SK-N-SH (cell line): ENCODE results near the gene ZDHHC11.
"Not testable (repeated sequence)": the region's sequence is repeated elsewhere in the genome, so short reads cannot be mapped to it uniquely, and the experiment has no call there.

ENCODE experiments used
- CHD2 ChIP-seq: fragments of 150-350 bp; IDR thresholded peaks from 2 replicates; pipeline ENCODE4 v1.6.1; 2018; ENCODE audit warnings: low read length; ENCODE audit not compliant: partially characterized antibody
- ELF1 ChIP-seq: IDR thresholded peaks from 2 replicates; pipeline ENCODE4 v1.4.0; 2012
- PBX3 ChIP-seq: IDR thresholded peaks from 2 replicates; pipeline ENCODE4; 2012
- POLR2AphosphoS5 ChIP-seq: IDR thresholded peaks from 2 replicates; pipeline ENCODE4 v1.6.1; 2012; ENCODE audit warnings: low read depth, low read length
- TF ChIP-seq, protein P1 (sequence below): fragments of 150-350 bp; IDR thresholded peaks from 2 replicates; pipeline ENCODE4 v1.6.1; 2017; ENCODE audit warnings: antibody characterized with exemption, low read length, low read depth, borderline replicate concordance

GRCh38 chr5:775595-775960 is 75.2 kb downstream of the ZDHHC11 start:
- TF ChIP-seq POLR2AphosphoS5, ELF1, CHD2, PBX3: not testable (repeated sequence)
- TF ChIP-seq, protein P1, sequence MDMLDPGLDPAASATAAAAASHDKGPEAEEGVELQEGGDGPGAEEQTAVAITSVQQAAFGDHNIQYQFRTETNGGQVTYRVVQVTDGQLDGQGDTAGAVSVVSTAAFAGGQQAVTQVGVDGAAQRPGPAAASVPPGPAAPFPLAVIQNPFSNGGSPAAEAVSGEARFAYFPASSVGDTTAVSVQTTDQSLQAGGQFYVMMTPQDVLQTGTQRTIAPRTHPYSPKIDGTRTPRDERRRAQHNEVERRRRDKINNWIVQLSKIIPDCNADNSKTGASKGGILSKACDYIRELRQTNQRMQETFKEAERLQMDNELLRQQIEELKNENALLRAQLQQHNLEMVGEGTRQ = not testable (repeated sequence)
